ENCODE measurements around the gene RAPH1.

- TF ChIP-seq CTCF (IDR thresholded peaks at IDR 0.05; ENCODE audit: poor library complexity), result no peak
- no peak for TF ChIP-seq EZH2 (IDR thresholded peaks at IDR 0.05; ENCODE audit: borderline replicate concordance)
- no peak for TF ChIP-seq EZH2phosphoT487 (IDR thresholded peaks at IDR 0.05; ENCODE audit: low read depth, severe bottlenecking, unreplicated experiment)
Measured at GRCh38 chr2:203462308-203462707, 72.8 kb downstream of the RAPH1 start.

All from hepatocyte (in vitro differentiated cells).